A673 (cell line): ENCODE data around the gene FAM13C. TPM values are rescaled to one million over a fixed set of nuclear protein-coding genes. Genes with fewer than 3 reads are reported as not detected.
"Not testable (repeated sequence)": the region's sequence is repeated elsewhere in the genome, so short reads cannot be mapped to it uniquely, and the experiment has no call there.

ENCODE experiments used
- Bru-seq: library from RNA; stranded (reverse); fragments of 400-500 nt; gene quantifications from one replicate; lab custom pipeline; 2021; lab: Mats Ljungman, UMichigan
- BruChase-seq, 2 experiments: library from RNA; stranded (reverse); fragments of 400-500 nt; gene quantifications; one replicate each; lab custom pipeline; 2021; lab: Mats Ljungman, UMichigan
- BruUV-seq: library from RNA; stranded (reverse); fragments of 400-500 nt; replicated peaks from 2 replicates; lab custom pipeline; 2021; lab: Mats Ljungman, UMichigan
- CTCF ChIA-PET: fragments of 300-600 bp; sonication (Branson Sonifier 250); formaldehyde crosslinking; loops from one replicate; lab custom pipeline; 2022; ENCODE audit warnings: antibody characterized with exemption; lab: Charles Lee
- POLR2A ChIA-PET: fragments of 300-600 bp; sonication (Branson Sonifier 250); formaldehyde crosslinking; loops from one replicate; lab custom pipeline; 2022; ENCODE audit warnings: antibody characterized with exemption; ENCODE audit not compliant: low non-redundant PET; lab: Charles Lee
- DNase-seq: peaks from one replicate; pipeline ENCODE4 v3.0.0-alpha.2; 2015; ENCODE audit warnings: low spot score
- H3K27ac ChIP-seq: fragments of 200-600 bp; sonication (generic); 2 replicates; pipeline ENCODE4 v1.5.1; 2016; ENCODE audit warnings: mixed run types, low read depth, mild to moderate bottlenecking, mixed read lengths, antibody characterized with exemption, low read length; ENCODE audit not compliant: poor library complexity, severe bottlenecking
- H3K27me3 ChIP-seq: fragments of 200-600 bp; sonication (generic); replicated peaks from 2 replicates; pipeline ENCODE4 v1.6.1; 2017; ENCODE audit warnings: mixed run types, low read depth, mild to moderate bottlenecking, mixed read lengths, antibody characterized with exemption, low read length; ENCODE audit not compliant: insufficient read depth, poor library complexity
- H3K36me3 ChIP-seq: fragments of 200-600 bp; sonication (generic); 2 replicates; pipeline ENCODE4 v1.6.1; 2016; ENCODE audit warnings: mixed run types, mild to moderate bottlenecking, mixed read lengths, antibody characterized with exemption, low read length; ENCODE audit not compliant: insufficient read depth, poor library complexity, severe bottlenecking
- H3K4me1 ChIP-seq: fragments of 200-600 bp; sonication (generic); 2 replicates; pipeline ENCODE4 v1.6.1; 2017; ENCODE audit warnings: mixed run types, mild to moderate bottlenecking, mixed read lengths, antibody characterized with exemption, low read length; ENCODE audit not compliant: insufficient read depth, poor library complexity, severe bottlenecking
- H3K4me3 ChIP-seq: fragments of 200-600 bp; sonication (generic); 2 replicates; pipeline ENCODE4 v1.5.1; 2016; ENCODE audit warnings: low read depth, mixed run types, mild to moderate bottlenecking, mixed read lengths, low read length; ENCODE audit not compliant: poor library complexity, severe bottlenecking
- H3K9me3 ChIP-seq: fragments of 200-600 bp; sonication (generic); 2 replicates; pipeline ENCODE4 v1.6.1; 2016; ENCODE audit warnings: mixed run types, low read depth, mild to moderate bottlenecking, mixed read lengths, antibody characterized with exemption, low read length; ENCODE audit not compliant: poor library complexity, severe bottlenecking
- CTCF ChIP-seq: fragments of 300-800, 200-600 bp; sonication (generic); conservative IDR thresholded peaks from 2 replicates; pipeline ENCODE4 v1.5.1; 2017; ENCODE audit warnings: low read depth, mild to moderate bottlenecking, antibody characterized with exemption, low read length, moderate library complexity, mixed read lengths
- EZH2 ChIP-seq: fragments of 200-600 bp; sonication (generic); IDR thresholded peaks from 2 replicates; pipeline ENCODE4 v1.6.1; 2017; ENCODE audit warnings: borderline replicate concordance, low read depth, mild to moderate bottlenecking, mixed read lengths, antibody characterized with exemption, low read length; ENCODE audit not compliant: poor library complexity, severe bottlenecking
- intact Hi-C: fragments of 100-400 bp; cut with micrococcal nuclease; formaldehyde crosslinking; loops from one replicate; pipeline ENCODE4 v1.10.0; 2022; ENCODE audit not compliant: unreplicated experiment
- long read RNA-seq: library from polyadenylated mRNA; stranded (forward); transcript quantifications from one replicate; pipeline ENCODE4 v2.0.0, GENCODE V29; 2022
- total RNA-seq: library from RNA; stranded (reverse); gene quantifications from 2 replicates; pipeline ENCODE4 v1.2.3, GENCODE V29; 2021

The FAM13C gene
- 18.5 and 21.2 TPM in 2 replicates for total RNA-seq
- Bru-seq, nascent RNA: percentile 78 among the genes with signal in this experiment
- percentile 58 among the genes with signal in this experiment for BruChase-seq, experiment 1, labeled RNA remaining after a 2-hour chase
- BruChase-seq, experiment 2, labeled RNA remaining after a 6-hour chase: percentile 54 among the genes with signal in this experiment
- long read RNA-seq, partial matches to known transcripts: 2 of 18 reads
- long read RNA-seq, other reads (novel, unspliced or antisense): 9 of 18 reads

- no peak for TF ChIP-seq CTCF
- no peak for TF ChIP-seq EZH2
- POLR2A ChIA-PET: interaction anchor here (0.5 kb wide), 2 partner anchors 12 to 210 kb away, joined by 3 read pairs; no protein-coding TSS in a partner anchor
These were observed at the start of gene FAM13C for GRCh38 chr10:59362144-59362958. TSS of gene FAM13C (minus strand) at chr10:59362549. CDS start at chr10:59362460, 89 bp downstream.

GRCh38 chr10:59405235-59405634 is 42.9 kb upstream of the FAM13C start:
- BruUV-seq: no TSS peak
- DNase-seq: no peak
- Histone ChIP-seq H3K4me3 (no peak overlapping the region), H3K4me1 (no peaks in the 10 kb centered on the region), H3K27ac (no peak overlapping the region), H3K9me3 (peaks cover 11% of the 10 kb centered on the region), H3K27me3 (no peaks in the 10 kb centered on the region), H3K36me3 (no peaks in the 10 kb centered on the region)
- TF ChIP-seq CTCF: no peak
- no peak for TF ChIP-seq EZH2
- POLR2A ChIA-PET: no interaction called here
- CTCF ChIA-PET: no interaction called here
- intact Hi-C loops: no loop called here

More at GRCh38 chr10:59362144-59362958, at the start of gene FAM13C:
- Histone ChIP-seq H3K36me3 (no peaks in the 10 kb centered on the region), H3K27me3 (no peaks in the 10 kb centered on the region), H3K27ac (peak within 1 kb of the TSS; percentile 64), H3K4me1 (peaks cover 25% of the 10 kb centered on the region), H3K4me3 (peak within 1 kb of the TSS; percentile 53), H3K9me3 (no peaks in the 10 kb centered on the region)
- peak; percentile 88 for DNase-seq
- CTCF ChIA-PET: no interaction called here
- BruUV-seq: TSS peak; percentile 65
- intact Hi-C loops: loop anchor here (2.0 to 10.0 kb wide), 3 partner anchors 68 to 222 kb away; no protein-coding TSS in a partner anchor

GRCh38 chr10:59400214-59400613 is 37.9 kb upstream of the FAM13C start:
- TF ChIP-seq CTCF (no peak), EZH2 (no peak)
- no peak overlapping the region for H3K4me3 ChIP-seq
- intact Hi-C loops: no loop called here
- H3K9me3 ChIP-seq: peaks cover 9% of the 10 kb centered on the region
- no peak for DNase-seq
- CTCF ChIA-PET: no interaction called here
- POLR2A ChIA-PET: no interaction called here
- no peaks in the 10 kb centered on the region for H3K36me3 ChIP-seq
- no peaks in the 10 kb centered on the region for H3K4me1 ChIP-seq
- BruUV-seq: no TSS peak
- H3K27ac ChIP-seq: no peak overlapping the region
- H3K27me3 ChIP-seq: no peaks in the 10 kb centered on the region

- intact Hi-C loops, H3K36me3 ChIP-seq, H3K4me3 ChIP-seq, H3K4me1 ChIP-seq, H3K9me3 ChIP-seq, DNase-seq, POLR2A ChIA-PET, H3K27ac ChIP-seq, CTCF ChIA-PET, BruUV-seq, H3K27me3 ChIP-seq: not testable (repeated sequence)
These were observed 37.0 kb upstream of the FAM13C start for GRCh38 chr10:59399329-59399728.
